ENCODE measurements around the gene FOLR3.
"Not testable (repeated sequence)": the region's sequence is repeated elsewhere in the genome, so short reads cannot be mapped to it uniquely, and the experiment has no call there.

Gene FOLR3

DNA sequence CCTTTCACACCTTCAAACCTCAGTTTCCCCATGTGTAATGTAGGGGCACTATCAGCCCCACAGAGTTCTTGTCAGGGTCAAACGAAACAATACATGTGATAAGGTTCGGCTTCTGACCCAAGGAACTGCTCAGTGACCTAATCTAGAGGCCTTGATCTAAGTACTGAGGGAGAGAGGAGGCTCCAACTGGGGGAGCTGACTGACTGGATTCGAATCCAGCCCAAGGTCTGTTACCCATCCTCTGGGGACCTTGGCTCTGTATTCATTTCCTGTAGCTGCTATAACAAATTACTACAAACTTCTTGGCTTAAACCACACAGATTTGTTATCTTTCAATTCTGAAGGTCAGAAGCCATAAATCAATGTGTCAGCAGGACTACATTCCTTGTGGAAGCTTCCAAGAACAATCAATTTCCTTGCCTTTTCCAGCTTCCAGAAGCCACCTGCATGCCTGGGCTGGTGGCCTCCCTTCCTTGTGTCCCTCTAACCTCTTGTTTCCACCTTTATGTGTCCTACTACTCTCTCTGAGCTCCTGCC, 12.3 kb upstream of the FOLR3 start:
- DNase-seq (ENCODE audit: low read depth in 2 of 2): no peak

DNA sequence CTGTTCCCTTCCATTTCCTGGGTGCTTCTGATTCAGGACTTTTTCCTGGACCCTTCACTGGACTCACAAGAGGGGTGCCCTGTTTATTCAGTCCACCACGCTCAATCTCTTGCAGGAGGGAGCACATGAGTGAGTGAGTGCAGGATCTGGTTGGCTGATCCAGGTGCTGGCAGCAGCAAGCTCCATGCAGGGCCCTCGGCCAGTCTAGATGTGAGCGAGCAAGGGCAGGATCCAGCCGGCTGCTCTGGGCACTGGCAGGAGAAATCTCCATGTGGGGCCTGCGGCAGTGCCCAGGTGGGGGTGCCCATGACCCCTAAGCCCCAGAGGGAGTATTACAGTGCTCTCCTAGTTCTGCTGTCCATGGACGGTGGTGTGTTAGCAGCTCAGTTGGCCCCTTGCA, 11.5 kb upstream of the FOLR3 start:
- no peak for DNase-seq (ENCODE audit: low read depth in 2 of 2)

DNA sequence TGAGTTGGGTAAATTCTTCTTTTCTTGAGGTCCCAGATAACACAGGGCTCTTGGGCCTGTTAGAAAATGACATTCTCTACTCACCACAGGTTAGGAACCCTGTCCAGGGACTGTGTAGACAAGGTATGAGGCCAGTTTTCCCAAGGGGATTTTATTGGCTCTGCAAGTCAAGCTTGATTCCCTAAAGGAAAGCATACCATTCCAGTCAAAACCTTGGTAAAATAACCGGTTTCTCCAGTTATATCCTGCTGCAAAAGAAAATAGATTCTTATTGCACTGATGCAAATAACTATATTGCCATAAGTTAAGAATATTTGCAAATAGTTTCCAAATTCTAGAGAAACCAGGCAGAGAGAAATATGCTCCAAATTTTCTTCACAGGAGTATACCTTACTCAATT, 9.6 kb upstream of the FOLR3 start:
- no peak for DNase-seq (ENCODE audit: low read depth in 2 of 2)

DNA sequence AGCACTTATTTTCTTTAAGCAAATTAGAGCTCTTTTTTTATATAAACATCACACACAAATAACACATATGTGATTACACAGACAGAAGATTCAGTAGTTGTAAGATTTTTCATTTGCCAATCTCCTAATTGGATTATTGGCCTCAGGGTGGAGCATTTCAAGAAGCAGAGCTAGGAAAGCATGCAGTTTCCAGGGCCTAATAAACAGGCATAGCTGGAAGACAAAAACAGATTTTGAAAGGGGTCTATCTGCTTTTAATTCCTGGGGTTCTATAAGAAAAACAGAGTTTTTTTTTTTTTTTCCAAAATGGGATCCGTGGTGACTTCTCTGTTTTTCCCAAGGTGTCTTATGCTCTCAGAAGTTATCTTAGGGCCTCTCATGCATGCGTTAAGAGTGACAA, 7.6 kb upstream of the FOLR3 start:
- no peak for DNase-seq (ENCODE audit: low read depth in 2 of 2)

DNA sequence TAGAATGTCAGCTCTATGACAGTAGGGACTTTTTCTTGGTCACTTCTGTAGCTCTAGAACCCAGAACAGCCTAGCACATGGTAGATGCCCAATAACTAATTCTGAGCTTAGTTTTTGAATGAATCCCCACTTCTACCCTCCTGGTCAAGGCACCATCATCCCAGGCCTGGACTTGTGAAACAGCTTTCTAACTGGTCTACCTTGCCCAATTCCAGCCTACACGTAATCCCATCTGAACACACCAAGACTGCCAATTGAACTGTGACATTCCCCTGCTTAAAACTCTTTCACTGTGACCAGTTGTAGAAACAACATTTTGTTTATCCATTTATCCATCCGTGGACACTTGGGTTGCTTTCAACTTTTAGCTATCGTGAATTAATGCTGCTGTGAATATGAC, 6.1 kb upstream of the FOLR3 start:
- no peak for DNase-seq (ENCODE audit: low read depth in 2 of 2)

DNA sequence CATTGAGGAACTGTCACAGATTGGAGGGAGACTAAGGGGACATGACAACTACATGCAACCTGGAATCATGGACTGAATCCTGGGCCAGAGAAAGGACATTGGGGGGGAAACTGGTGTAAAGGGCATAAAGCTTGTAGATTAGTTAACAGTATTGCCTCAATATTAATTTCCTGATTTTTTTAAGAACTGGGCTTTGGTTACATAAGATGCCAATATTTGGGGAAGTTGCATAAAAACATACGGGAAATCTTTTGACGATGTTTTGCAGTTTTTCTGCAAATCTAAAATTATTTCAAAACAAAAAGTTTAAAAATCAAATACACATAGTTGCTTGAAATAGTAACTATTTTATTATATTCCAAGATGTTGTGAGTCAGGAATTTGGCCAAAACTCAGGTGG, 2.9 kb upstream of the FOLR3 start:
- DNase-seq (ENCODE audit: low read depth in 2 of 2): no peak

DNA sequence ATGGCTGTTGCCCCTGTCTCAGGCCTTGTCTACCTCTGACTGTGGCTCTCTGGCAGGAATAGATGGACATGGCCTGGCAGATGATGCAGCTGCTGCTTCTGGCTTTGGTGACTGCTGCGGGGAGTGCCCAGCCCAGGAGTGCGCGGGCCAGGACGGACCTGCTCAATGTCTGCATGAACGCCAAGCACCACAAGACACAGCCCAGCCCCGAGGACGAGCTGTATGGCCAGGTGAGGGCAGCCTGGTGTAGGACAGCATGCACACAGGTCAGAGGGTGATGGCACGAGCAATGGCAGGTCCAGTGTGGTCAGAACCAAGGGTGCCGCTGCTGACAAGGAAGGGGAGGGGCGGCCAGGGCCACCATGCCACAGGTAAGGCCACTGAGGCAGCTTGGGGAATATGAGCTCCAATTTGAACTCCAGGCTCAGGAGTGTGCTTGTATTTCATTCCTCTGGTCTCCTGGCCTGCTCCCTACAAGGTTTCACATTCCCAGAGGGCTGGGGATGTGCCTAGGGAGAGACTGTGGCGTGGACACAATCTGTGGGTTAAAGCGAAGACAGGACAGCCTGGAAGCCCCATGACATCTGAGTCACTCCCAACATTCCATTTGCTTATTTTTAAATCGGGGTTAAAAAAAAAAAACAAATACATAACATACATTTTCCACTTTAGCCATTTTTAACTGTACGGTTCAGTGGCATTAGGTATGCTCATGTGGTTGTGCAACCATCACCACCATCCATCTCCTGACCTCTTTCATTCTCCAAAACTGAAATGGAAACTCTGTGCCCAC, 562 bp downstream of the FOLR3 start:
- no peak for DNase-seq (ENCODE audit: low read depth in 2 of 2)

DNA sequence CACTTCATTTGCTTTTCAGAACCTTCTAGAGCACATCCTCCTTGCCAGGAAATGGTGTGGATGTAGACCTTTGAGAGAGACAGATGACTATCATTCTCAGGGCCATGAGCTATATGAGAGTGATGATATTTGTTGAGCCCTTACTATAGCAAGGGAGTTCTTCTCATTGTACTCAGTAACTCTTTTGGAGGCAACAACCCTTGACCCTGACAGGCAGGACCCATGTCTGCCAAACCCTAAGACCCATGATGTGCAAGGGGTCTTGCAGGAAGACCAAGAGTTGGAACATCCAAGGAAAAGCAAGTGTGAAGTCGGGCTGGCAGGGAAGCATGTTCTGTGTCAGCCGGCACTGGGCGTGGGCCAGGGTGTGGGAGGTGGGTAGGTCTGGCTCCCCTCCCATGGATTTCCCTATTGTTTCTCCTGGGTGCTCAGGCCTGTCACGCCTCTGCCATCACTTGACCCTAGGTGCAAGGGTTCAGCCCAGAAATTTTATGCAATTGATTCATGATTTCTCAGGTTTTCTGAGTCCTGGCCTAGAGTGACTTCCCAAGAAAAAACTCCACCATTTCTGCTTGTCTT, 1.2 kb downstream of the FOLR3 start:
- no peak for DNase-seq (ENCODE audit: low read depth in 2 of 2)

DNA sequence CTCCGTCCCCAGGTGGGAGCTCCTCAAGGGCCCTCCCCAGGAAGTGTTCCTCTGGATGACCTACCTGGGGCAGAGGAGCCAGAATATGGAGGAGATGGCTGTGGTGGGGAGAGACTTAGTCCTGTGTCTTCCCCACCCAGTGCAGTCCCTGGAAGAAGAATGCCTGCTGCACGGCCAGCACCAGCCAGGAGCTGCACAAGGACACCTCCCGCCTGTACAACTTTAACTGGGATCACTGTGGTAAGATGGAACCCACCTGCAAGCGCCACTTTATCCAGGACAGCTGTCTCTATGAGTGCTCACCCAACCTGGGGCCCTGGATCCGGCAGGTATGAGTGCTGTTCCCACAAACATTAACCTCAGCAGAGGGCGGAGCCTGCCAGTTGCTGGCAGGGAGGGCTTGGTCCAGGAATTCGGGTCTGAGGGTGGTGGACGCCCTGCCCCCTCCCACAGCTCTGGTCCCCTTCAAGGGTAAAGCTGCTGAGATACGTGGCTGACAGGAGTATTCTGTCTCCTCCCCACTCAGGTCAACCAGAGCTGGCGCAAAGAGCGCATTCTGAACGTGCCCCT, 3.4 kb downstream of the FOLR3 start:
- no peak for DNase-seq (ENCODE audit: low read depth in 2 of 2)

DNA sequence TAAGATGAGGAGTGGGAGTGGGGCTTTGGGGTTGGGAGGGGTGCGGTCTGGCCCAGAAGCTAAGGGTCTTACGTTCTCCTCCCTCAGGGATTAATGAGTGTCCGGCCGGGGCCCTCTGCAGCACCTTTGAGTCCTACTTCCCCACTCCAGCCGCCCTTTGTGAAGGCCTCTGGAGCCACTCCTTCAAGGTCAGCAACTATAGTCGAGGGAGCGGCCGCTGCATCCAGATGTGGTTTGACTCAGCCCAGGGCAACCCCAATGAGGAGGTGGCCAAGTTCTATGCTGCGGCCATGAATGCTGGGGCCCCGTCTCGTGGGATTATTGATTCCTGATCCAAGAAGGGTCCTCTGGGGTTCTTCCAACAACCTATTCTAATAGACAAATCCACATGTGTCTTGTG, 4.0 kb downstream of the FOLR3 start:
- DNase-seq (ENCODE audit: low read depth in 2 of 2): no peak

DNA sequence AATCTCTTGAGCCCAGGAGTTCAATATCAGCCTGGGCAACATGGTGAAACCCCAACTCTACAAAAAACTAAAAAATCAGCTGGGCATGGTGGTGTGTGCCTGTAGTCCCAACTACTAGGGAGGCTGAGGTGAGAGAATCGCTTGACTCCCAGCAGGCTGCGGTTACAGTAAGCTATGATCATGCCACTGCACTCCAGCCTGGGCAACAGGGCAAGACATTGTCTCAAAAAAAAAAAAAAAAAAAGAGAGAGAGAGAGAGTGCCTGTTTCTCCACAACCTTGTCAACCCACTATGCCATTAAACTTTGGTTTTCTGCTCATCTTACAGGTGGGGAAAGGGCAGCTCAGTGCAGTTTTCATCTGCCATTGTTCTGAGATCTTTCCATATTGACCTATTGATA, 5.1 kb downstream of the FOLR3 start:
- no peak for DNase-seq (ENCODE audit: low read depth in 2 of 2)

DNA sequence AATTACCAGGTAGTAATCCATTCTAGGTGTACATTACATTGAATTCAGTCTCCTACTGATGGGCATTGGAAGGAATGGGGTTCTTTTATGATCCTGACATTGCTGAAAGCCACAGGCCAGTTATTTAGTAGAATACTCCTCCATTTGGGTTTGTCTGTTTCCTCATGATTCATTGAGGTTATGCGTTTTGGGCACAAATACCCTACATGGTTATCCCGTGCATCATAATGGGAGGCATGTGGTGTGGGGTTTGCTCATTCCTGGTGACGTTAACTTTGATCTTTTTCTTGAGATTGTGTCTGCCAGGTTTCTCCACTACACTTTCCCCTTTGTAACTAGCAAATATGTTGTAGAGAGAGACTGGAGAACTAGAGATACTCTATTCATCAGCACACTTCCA, 5.5 kb downstream of the FOLR3 start:
- DNase-seq (ENCODE audit: low read depth in 2 of 2): no peak

DNA sequence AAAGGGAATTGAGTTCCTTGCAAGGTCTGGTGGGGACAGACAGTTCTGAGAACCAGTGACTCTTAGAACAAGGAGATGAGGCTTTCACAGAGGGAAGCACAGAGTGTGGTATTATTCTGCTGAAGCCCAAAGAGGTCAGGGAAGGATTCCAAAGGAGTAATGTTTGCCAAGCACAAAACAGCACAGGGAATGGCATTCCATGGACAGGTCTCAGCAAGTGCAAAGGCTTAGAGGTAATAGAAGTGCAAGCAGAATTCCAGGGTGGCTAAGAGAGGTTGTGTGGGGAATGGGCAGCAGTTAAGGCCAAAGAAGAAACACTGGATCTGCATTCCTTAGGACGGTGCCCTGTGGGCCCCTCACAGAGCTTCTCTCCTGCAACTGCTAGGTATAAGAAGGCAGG, 6.6 kb downstream of the FOLR3 start:
- DNase-seq (ENCODE audit: low read depth in 2 of 2): not testable (repeated sequence)

DNA sequence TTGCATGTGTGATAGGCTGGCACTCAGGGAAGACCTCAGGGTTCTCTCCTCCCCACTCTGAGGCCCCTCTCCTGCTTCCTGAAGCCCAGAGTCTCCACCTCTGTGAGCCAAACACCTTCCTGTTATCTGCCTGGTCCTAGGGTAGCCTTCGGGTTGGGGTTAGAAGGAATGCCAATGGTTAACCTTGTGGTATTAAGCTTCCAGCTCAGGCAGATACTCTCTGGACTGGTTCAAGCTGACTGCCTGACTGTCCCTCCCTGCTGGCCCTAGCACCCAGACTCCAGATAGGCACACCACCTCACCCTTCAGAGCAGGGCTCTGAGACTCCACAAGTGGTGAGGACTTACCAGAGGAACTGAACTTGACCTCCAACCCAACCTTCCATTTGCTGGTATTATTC, 7.0 kb downstream of the FOLR3 start:
- not testable (repeated sequence) for DNase-seq (ENCODE audit: low read depth in 2 of 2)

DNA sequence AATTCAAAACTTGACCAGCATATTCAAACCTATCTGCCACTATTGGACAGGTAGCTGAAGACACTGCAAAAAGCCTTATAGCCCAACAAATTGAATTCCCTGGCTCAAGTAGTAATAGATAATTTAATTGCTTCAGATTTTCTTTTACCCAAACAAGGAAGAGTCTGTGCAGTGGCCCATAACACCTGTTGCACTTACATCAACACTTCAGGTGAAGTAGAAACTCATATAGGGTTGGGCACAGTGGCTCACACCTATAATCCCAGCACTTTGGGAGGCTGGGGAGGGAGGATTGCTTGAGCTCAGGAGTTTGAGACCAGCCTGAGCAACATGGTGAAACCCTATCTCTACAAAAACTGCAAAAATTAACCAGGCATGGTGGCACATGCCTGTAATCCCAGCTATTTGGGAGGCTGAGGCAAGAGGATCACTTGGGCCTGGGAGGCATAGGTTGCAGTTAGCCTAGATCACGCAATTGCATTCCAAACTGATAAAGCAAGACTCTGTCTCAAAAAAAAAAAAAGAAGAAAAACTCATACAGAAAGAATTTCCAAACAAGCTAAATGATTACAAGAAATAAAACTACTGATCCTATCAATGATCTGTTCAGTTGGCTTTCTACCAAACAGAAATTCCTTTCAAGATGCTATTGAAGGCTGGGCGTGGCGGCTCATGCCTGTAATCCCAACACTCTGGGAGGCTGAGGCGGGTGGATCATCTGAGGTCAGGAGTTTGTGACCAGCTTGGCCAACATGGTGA, 9.5 kb downstream of the FOLR3 start:
- DNase-seq (ENCODE audit: low read depth in 2 of 2): no peak

DNA sequence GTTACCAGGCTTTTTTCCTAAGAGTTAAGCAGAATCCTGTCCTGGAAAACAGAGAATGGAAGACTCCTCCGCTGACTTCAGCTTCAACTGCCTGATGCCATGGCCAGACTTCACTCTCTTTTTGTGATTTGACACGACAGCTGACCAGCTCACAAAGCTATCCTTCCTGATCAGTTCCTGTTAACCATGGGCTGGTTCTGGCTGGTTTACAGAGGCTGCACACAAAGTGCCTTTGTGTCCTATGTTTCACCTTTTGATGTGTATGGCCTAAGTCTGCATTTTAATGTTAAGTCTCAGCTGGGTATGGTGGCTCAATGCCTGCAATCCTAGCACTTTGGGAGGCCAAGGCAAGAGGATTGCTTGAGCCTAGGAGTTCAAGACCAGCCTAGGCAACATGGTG, 11.1 kb downstream of the FOLR3 start:
- no peak for DNase-seq (ENCODE audit: low read depth in 2 of 2)

DNA sequence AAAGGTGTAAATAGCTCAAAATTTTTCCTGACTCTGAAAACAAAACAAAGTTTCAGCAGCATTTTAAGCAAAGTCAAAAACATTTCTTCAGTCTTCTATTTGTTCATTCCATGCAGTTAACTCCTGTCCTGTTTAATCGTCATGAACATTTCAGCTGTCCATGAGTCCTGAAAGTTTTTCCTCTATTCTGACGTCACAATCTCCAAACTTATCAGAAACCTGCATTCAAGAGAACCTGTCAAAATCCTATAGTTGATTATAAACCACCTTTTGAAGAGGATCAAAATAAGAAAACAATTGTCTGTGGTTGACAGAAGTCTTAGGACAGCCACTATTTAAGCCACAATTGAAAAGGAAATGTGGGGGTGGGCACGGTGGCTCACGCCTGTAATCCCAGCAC, 15.4 kb downstream of the FOLR3 start:
- no peak for DNase-seq (ENCODE audit: low read depth in 2 of 2)

DNA sequence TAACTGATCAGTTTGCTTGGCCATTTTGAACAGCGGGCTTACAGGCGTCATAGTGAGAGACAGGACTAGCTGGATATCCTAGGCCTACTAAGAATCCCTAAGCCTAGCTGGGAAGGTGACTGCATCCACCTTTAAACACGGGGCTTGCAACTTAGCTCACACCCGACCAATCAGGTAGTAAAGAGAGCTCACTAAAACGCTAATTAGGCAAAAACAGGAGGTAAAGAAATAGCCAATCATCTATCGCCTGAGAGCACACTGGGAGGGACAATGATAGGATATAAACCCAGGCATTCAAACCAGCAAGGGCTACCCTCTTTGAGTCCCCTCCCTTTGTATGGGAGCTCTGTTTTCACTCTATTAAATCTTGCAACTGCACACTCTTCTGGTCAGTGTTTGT, 18.3 kb downstream of the FOLR3 start:
- not testable (repeated sequence) for DNase-seq (ENCODE audit: low read depth in 2 of 2)

DNA sequence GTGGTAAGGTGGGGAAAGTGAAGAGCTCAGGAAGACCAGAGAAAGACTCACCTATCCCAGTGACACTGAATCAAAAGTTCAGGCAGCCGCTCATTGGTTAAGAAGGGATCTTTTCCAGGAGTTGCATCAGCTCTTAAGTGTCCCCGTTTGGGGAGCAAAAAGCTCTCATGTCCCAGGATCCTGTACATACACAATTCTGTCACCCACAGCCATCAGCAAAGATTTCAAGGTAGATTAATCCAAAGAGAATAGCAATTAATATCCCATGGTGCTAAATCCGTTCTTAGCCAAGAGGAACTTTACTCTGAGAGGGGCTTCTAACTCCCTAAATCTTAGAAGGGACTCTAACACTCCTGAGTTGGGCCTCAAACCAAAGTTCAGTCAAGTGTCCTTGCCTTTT, 19.3 kb downstream of the FOLR3 start:
- no peak for DNase-seq (ENCODE audit: low read depth in 2 of 2)

DNA sequence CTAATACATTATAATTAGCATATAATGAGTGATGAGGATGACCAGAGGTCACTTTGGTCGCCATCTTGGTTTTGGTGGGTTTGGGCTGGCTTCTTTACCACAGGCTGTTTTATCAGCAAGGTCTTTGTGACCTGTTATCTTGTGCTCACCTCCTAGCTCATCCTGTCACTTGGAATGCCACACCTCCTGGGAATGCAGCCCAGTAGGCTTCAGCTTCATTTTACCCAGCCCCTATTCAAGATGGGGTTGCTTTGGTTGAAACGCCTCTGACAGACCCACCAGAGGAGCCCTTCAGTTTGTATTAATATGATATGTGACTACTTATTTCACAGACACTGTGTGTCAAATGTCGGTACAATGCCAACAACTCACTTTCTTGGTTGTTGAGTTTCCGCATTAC, 20.2 kb downstream of the FOLR3 start:
- DNase-seq (ENCODE audit: low read depth in 2 of 2): no peak

DNA sequence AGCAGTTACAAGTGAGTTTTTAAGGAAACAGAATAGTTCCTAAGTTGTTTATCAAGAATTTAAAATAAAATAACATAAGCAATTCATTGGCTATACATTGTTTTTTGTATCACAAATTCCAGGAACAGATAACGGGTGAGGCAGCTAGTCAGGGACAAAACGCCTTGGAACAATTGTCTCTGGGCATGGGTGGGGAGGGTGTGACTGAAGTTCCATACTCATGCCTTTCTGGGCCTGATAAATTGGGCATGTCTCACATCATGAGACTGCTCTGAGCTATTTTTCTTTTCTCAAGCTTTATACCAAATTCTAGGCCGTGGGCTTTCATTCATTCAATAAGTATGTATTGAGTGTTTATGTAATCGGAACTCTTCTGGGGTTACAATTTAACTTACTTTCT, 21.6 kb downstream of the FOLR3 start:
- DNase-seq (ENCODE audit: low read depth in 2 of 2): no peak

DNA sequence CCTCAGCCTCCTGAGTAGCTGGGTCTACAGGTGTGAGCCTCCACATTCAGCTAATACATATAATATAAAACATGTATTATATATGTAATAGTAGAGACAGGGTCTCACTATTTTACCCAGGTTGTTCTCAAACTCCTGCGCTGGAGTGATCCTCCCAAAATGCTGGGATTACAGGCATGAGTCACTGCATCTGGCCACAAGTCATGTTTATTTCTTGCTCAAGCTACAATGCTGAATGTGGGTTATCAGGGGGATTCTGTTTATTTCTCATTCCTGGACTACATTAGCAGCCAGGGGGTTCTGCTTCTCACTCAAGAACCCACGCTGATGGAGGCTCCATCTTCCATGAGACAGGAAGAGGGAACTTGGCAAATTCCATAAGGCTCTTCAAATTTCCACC, 24.8 kb downstream of the FOLR3 start:
- DNase-seq (ENCODE audit: low read depth in 2 of 2): no peak

Measured in activated CD4-positive, alpha-beta T cell treated with anti-CD3 and anti-CD28 coated beads for 24 hours (primary cell).